Neutrophil (primary cell): Measurements from ENCODE around the gene CFAP65.

Experiments
- H3K27ac ChIP-seq: fragments of 200-600 bp; sonication (generic); 2 replicates; pipeline ENCODE4 v1.5.1; 2016; ENCODE audit warnings: mild to moderate bottlenecking, moderate library complexity
- H3K27me3 ChIP-seq: fragments of 200-600 bp; sonication (generic); 2 replicates; pipeline ENCODE4 v1.6.0; 2016; ENCODE audit warnings: mild to moderate bottlenecking
- H3K36me3 ChIP-seq: fragments of 200-600 bp; sonication (generic); 2 replicates; pipeline ENCODE4 v1.5.1; 2017
- H3K4me1 ChIP-seq, 2 experiments: fragments of 200-600 bp in 1 of 2; sonication (generic) in 1 of 2; 1 replicate in 1 of 2; 2 replicates in 1 of 2; pipeline versions ENCODE4 v1.5.1 to v1.6.1; 2013 to 2016; ENCODE audit warnings: low read depth in 1 of 2, low read length in 1 of 2, mild to moderate bottlenecking in 1 of 2, moderate library complexity in 1 of 2; ENCODE audit not compliant: control insufficient read depth in 1 of 2, insufficient read depth in 1 of 2
- H3K4me3 ChIP-seq, 2 experiments: fragments of 200-600 bp in 1 of 2; sonication (generic) in 1 of 2; 1 replicate in 1 of 2; 2 replicates in 1 of 2; pipeline ENCODE4 v1.5.1; 2013 to 2016; ENCODE audit warnings: low read depth in 1 of 2, low read length in 1 of 2, mild to moderate bottlenecking in 1 of 2, moderate library complexity in 1 of 2
- H3K9me3 ChIP-seq: fragments of 200-600 bp; sonication (generic); 2 replicates; pipeline ENCODE4 v1.5.1; 2016
- CTCF ChIP-seq: fragments of 200-600 bp; sonication (generic); IDR thresholded peaks from 2 replicates; pipeline ENCODE4 v1.5.1; 2016; ENCODE audit warnings: antibody characterized with exemption

Gene CFAP65

GRCh38 chr2:218988650-218989049 lies 52.7 kb downstream of the CFAP65 start:
- Histone ChIP-seq H3K4me1 (no peaks in the 10 kb centered on the region), H3K27me3 (peaks cover 100% of the 10 kb centered on the region), H3K36me3 (no peaks in the 10 kb centered on the region), H3K4me3 (no peak overlapping the region), H3K27ac (no peak overlapping the region), H3K9me3 (no peaks in the 10 kb centered on the region)
- no peak for TF ChIP-seq CTCF

- H3K27me3 ChIP-seq: peaks cover 100% of the 10 kb centered on the region
- H3K9me3 ChIP-seq: no peaks in the 10 kb centered on the region
- no peak overlapping the region for H3K4me3 ChIP-seq
- no peaks in the 10 kb centered on the region for H3K36me3 ChIP-seq
- no peak overlapping the region for H3K27ac ChIP-seq
- no peaks in the 10 kb centered on the region for H3K4me1 ChIP-seq
- no peak for TF ChIP-seq CTCF
These were observed 53.2 kb downstream of the CFAP65 start for GRCh38 chr2:218988164-218988563.

GRCh38 chr2:218986148-218986761 lies 55.1 kb downstream of the CFAP65 start:
- H3K4me1 ChIP-seq: peaks cover 0 to 4% of the 10 kb centered on the region in 2 experiments
- H3K27me3 ChIP-seq: peaks cover 100% of the 10 kb centered on the region
- no peaks in the 10 kb centered on the region for H3K36me3 ChIP-seq
- TF ChIP-seq CTCF: no peak
- H3K9me3 ChIP-seq: no peaks in the 10 kb centered on the region
- H3K27ac ChIP-seq: no peak overlapping the region
- H3K4me3 ChIP-seq: no peak overlapping the region

GRCh38 chr2:218985325-218986091 lies 55.8 kb downstream of the CFAP65 start:
- TF ChIP-seq CTCF: no peak
- Histone ChIP-seq H3K27ac (no peak overlapping the region), H3K4me1 (peaks cover 0 to 4% of the 10 kb centered on the region in 2 experiments), H3K4me3 (no peak overlapping the region), H3K27me3 (peaks cover 100% of the 10 kb centered on the region), H3K36me3 (no peaks in the 10 kb centered on the region), H3K9me3 (no peaks in the 10 kb centered on the region)

GRCh38 chr2:218985021-218985324 lies 56.3 kb downstream of the CFAP65 start, which contains the start of gene FEV:
FEV (minus strand) TSS chr2:218985184; CDS start chr2:218985075, 109 bp downstream.
- H3K27ac ChIP-seq: no peak within 1 kb of the TSS
- TF ChIP-seq CTCF: no peak
- H3K27me3 ChIP-seq: peaks cover 100% of the 10 kb centered on the region

More at GRCh38 chr2:218985021-218985324, 56.3 kb downstream of the CFAP65 start, which contains the start of gene FEV:
- H3K4me1 ChIP-seq: peaks cover 0 to 4% of the 10 kb centered on the region in 2 experiments
- no peaks in the 10 kb centered on the region for H3K36me3 ChIP-seq
- no peak within 1 kb of the TSS for H3K4me3 ChIP-seq
- no peaks in the 10 kb centered on the region for H3K9me3 ChIP-seq
